Mesendoderm (in vitro differentiated cells): ENCODE data around the gene CC2D1A.

Source experiments
- DNase-seq: peaks from one replicate; pipeline ENCODE4 v3.0.0; 2013
- H2AK5ac ChIP-seq: 2 replicates; pipeline ENCODE4 v1.6.1; 2013; ENCODE audit warnings: low read length, inconsistent platforms
- H2BK120ac ChIP-seq: 2 replicates; pipeline ENCODE4 v1.6.1; 2013; ENCODE audit warnings: low read depth, mild to moderate bottlenecking, low read length, moderate library complexity, mixed read lengths
- H2BK15ac ChIP-seq: replicated peaks from 2 replicates; pipeline ENCODE4 v1.6.1; 2013; ENCODE audit warnings: low read depth, mild to moderate bottlenecking, moderate library complexity
- H2BK5ac ChIP-seq: 2 replicates; pipeline ENCODE4 v1.6.1; 2013; ENCODE audit warnings: low read length, inconsistent platforms
- H3K18ac ChIP-seq: 2 replicates; pipeline ENCODE4 v1.6.1; 2013; ENCODE audit warnings: mild to moderate bottlenecking, low read length, mixed read lengths
- H3K23ac ChIP-seq: one replicate; pipeline ENCODE4 v1.6.1; 2013; ENCODE audit warnings: low read length
- H3K27ac ChIP-seq: 2 replicates; pipeline ENCODE4 v1.5.1; 2013; ENCODE audit warnings: low read depth, mild to moderate bottlenecking, inconsistent platforms, low read length, moderate library complexity
- H3K27me3 ChIP-seq: 2 replicates; pipeline ENCODE4 v1.6.1; 2013; ENCODE audit warnings: low read length, control low read depth, mild to moderate bottlenecking, inconsistent platforms; ENCODE audit not compliant: insufficient read depth, poor library complexity
- H3K36me3 ChIP-seq: 2 replicates; pipeline ENCODE4 v1.6.1; 2013; ENCODE audit warnings: low read length, inconsistent platforms; ENCODE audit not compliant: control insufficient read depth, insufficient read depth
- H3K4ac ChIP-seq: one replicate; pipeline ENCODE4 v1.6.1; 2013; ENCODE audit warnings: low read depth, mild to moderate bottlenecking, low read length, moderate library complexity
- H3K4me1 ChIP-seq: 2 replicates; pipeline ENCODE4 v1.6.1; 2013; ENCODE audit warnings: low read depth, low read length, inconsistent platforms; ENCODE audit not compliant: control insufficient read depth
- H3K4me2 ChIP-seq: 2 replicates; pipeline ENCODE4 v1.6.1; 2013; ENCODE audit warnings: low read length
- H3K4me3 ChIP-seq: 2 replicates; pipeline ENCODE4 v1.5.1; 2013; ENCODE audit warnings: mild to moderate bottlenecking, low read length
- H3K56ac ChIP-seq: one replicate; pipeline ENCODE4 v1.6.1; 2013; ENCODE audit warnings: low read length
- H3K79me1 ChIP-seq: 2 replicates; pipeline ENCODE4 v1.6.1; 2013; ENCODE audit warnings: low read length, inconsistent platforms
- H3K79me2 ChIP-seq: 2 replicates; pipeline ENCODE4 v1.6.1; 2013; ENCODE audit warnings: mild to moderate bottlenecking, low read length; ENCODE audit not compliant: control insufficient read depth, insufficient read depth
- H3K9ac ChIP-seq: 2 replicates; pipeline ENCODE4 v1.6.1; 2013; ENCODE audit warnings: low read length, inconsistent platforms
- H4K5ac ChIP-seq: one replicate; pipeline ENCODE4 v1.6.1; 2013; ENCODE audit warnings: low read length
- H4K8ac ChIP-seq: one replicate; pipeline ENCODE4 v1.6.1; 2013; ENCODE audit warnings: low read depth, mild to moderate bottlenecking, control low read depth, low read length, moderate library complexity
- WGBS: extraction: QIAGEN DNeasy Blood & Tissue Kit; methylation state at CpG from one replicate; pipeline ENCODE4 v1.1.7; 2013; ENCODE audit warnings: low lambda C conversion rate, missing lambda C conversion rate; ENCODE audit not compliant: insufficient coverage; ENCODE audit errors: extremely low coverage; 5-methylcytosine and 5-hydroxymethylcytosine counted together

Gene CC2D1A

DNA sequence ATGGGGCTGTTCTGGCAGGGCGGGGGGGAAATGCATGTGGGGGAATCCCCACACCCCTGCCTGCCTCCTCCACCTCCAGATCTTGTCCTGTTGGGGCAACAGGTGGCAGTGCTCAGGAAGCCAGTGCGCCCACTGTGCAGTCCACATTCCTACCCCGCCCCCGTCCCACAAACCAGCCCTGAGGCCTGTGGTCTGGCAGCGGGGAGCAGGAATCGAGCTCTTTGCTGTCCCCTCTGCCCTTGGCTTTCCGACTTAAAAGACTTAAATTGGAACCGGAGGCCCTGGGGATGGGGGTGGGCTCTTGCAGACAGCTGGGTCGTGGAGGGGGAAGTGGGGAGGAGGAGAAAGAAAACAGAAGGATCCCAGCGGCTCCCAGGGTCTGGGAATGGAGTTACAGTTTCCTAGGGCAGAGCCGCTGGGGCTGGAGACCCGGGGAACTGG is 24.7 kb upstream of the CC2D1A start:
- no peak overlapping the region for H3K23ac ChIP-seq
- H3K9ac ChIP-seq = peak overlapping the region; percentile 56
- peak overlapping the region; percentile 40 for H2BK120ac ChIP-seq
- H3K4ac ChIP-seq = peak overlapping the region; percentile 41
- H3K4me2 ChIP-seq = no peak overlapping the region
- no peaks in the 10 kb centered on the region for H3K27me3 ChIP-seq
- no peaks in the 10 kb centered on the region for H3K36me3 ChIP-seq
- peak overlapping the region; percentile 85 for H3K56ac ChIP-seq
- H3K4me1 ChIP-seq = peaks cover 6% of the 10 kb centered on the region
- H4K8ac ChIP-seq = peak overlapping the region; percentile 0
- no CpG with 5 or more reads among the region's 12 CpGs for WGBS
- no peak overlapping the region for H3K4me3 ChIP-seq
- peak overlapping the region; percentile 85 for H3K27ac ChIP-seq
- no peaks in the 10 kb centered on the region for H3K79me2 ChIP-seq
- peak; percentile 88 for DNase-seq
- peak overlapping the region; percentile 53 for H3K18ac ChIP-seq
- no peak overlapping the region for H4K5ac ChIP-seq
- H2AK5ac ChIP-seq = no peak overlapping the region
- H2BK15ac ChIP-seq = no peak overlapping the region
- no peaks in the 10 kb centered on the region for H3K79me1 ChIP-seq
- peak overlapping the region; percentile 74 for H2BK5ac ChIP-seq

GRCh38 chr19:13881692-13882418 is 24.1 kb upstream of the CC2D1A start:
- Histone ChIP-seq H3K4ac (peak overlapping the region; percentile 56), H3K4me2 (no peak overlapping the region), H2BK15ac (no peak overlapping the region), H3K4me1 (peaks cover 6% of the 10 kb centered on the region), H2BK5ac (peak overlapping the region; percentile 74), H3K36me3 (no peaks in the 10 kb centered on the region), H3K18ac (peak overlapping the region; percentile 53), H4K8ac (peak overlapping the region; percentile 0), H3K27ac (peak overlapping the region; percentile 85), H2BK120ac (peak overlapping the region; percentile 40), H3K79me1 (no peaks in the 10 kb centered on the region), H2AK5ac (no peak overlapping the region), H3K56ac (peak overlapping the region; percentile 85), H3K23ac (no peak overlapping the region), H3K4me3 (no peak overlapping the region), H4K5ac (no peak overlapping the region), H3K27me3 (no peaks in the 10 kb centered on the region), H3K79me2 (no peaks in the 10 kb centered on the region), H3K9ac (peak overlapping the region; percentile 56)
- no CpG with 5 or more reads among the region's 17 CpGs for WGBS
- DNase-seq = peak; percentile 54

GRCh38 chr19:13882419-13882795 is 23.6 kb upstream of the CC2D1A start:
- Histone ChIP-seq H3K4me2 (no peak overlapping the region), H2BK5ac (no peak overlapping the region), H3K56ac (peak overlapping the region; percentile 18), H3K4me3 (no peak overlapping the region), H3K79me2 (no peaks in the 10 kb centered on the region), H3K9ac (no peak overlapping the region), H3K79me1 (no peaks in the 10 kb centered on the region), H4K8ac (no peak overlapping the region), H3K36me3 (no peaks in the 10 kb centered on the region), H3K27ac (no peak overlapping the region), H3K23ac (no peak overlapping the region), H3K4ac (no peak overlapping the region), H2BK120ac (no peak overlapping the region), H2AK5ac (no peak overlapping the region), H4K5ac (no peak overlapping the region), H2BK15ac (no peak overlapping the region), H3K27me3 (no peaks in the 10 kb centered on the region), H3K18ac (no peak overlapping the region), H3K4me1 (peaks cover 6% of the 10 kb centered on the region)
- no peak for DNase-seq
- no CpG with 5 or more reads among the region's 5 CpGs for WGBS

- no CpG with 5 or more reads among the region's 12 CpGs for WGBS
Observed at GRCh38 chr19:13882836-13883235, 23.2 kb upstream of the CC2D1A start.

DNA sequence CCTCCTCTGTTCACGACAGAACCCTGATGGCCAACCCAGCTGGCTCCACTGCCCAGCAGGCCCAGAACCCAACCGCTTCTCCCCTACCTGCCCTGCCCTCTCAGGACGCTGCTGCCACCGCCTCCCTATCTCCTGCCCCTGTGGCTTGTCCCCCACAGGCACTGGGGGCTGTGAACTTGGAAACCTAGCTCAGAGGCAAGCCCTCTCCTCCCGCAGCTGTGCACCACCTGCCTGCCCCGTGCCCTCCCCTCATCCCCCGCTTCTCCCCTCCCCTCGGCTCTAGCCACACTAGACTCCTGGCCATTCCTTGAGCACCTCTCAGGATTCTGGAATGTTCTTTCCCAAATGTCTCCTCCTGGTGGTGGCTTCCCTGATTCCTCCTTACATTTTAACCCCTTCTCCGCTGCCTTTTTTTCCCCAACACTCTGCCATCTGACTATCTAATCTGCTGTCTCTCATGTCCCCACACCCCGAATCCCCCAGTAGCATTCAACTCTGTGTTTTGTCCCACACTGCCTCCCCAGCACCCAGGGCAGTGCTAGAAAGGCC is 22.4 kb upstream of the CC2D1A start:
- Histone ChIP-seq H3K4me2 (no peak overlapping the region), H3K27me3 (no peaks in the 10 kb centered on the region), H3K79me2 (no peaks in the 10 kb centered on the region), H3K23ac (no peak overlapping the region), H3K27ac (no peak overlapping the region), H3K4me3 (no peak overlapping the region), H3K4me1 (peaks cover 6% of the 10 kb centered on the region), H3K56ac (peak overlapping the region; percentile 19), H3K4ac (no peak overlapping the region), H2BK5ac (no peak overlapping the region), H2AK5ac (no peak overlapping the region), H2BK15ac (no peak overlapping the region), H3K9ac (no peak overlapping the region), H3K79me1 (no peaks in the 10 kb centered on the region), H4K5ac (no peak overlapping the region), H3K36me3 (no peaks in the 10 kb centered on the region), H3K18ac (no peak overlapping the region), H4K8ac (no peak overlapping the region), H2BK120ac (no peak overlapping the region)
- DNase-seq = peak; percentile 78
- no CpG with 5 or more reads among the region's 10 CpGs for WGBS

More at GRCh38 chr19:13882836-13883235, 23.2 kb upstream of the CC2D1A start:
- no peak overlapping the region for H3K9ac ChIP-seq
- H2BK120ac ChIP-seq = no peak overlapping the region
- H3K4ac ChIP-seq = no peak overlapping the region
- H3K27ac ChIP-seq = no peak overlapping the region
- no peaks in the 10 kb centered on the region for H3K36me3 ChIP-seq
- H3K79me2 ChIP-seq = no peaks in the 10 kb centered on the region
- no peak overlapping the region for H3K56ac ChIP-seq
- no peak overlapping the region for H3K4me3 ChIP-seq
- no peak overlapping the region for H2BK15ac ChIP-seq
- peaks cover 6% of the 10 kb centered on the region for H3K4me1 ChIP-seq
- H3K18ac ChIP-seq = no peak overlapping the region
- no peaks in the 10 kb centered on the region for H3K79me1 ChIP-seq
- H3K23ac ChIP-seq = no peak overlapping the region
- H4K8ac ChIP-seq = no peak overlapping the region
- DNase-seq = no peak
- H3K27me3 ChIP-seq = no peaks in the 10 kb centered on the region
- H3K4me2 ChIP-seq = no peak overlapping the region
- no peak overlapping the region for H2AK5ac ChIP-seq
- H4K5ac ChIP-seq = no peak overlapping the region
- no peak overlapping the region for H2BK5ac ChIP-seq
